Brain microvascular endothelial cell (primary cell): ENCODE results near the gene F10.

Source experiments
- DNase-seq: peaks from one replicate; pipeline ENCODE4 v3.0.0-alpha.2; 2020
- H3K27ac ChIP-seq: fragments of 250-450 bp; sonication (Bioruptor Pico); 2 replicates; pipeline ENCODE4 v1.5.1; 2020; ENCODE audit warnings: mild to moderate bottlenecking, moderate library complexity
- H3K27me3 ChIP-seq: fragments of 250-450 bp; sonication (Bioruptor Pico); replicated peaks from 2 replicates; pipeline ENCODE4 v1.5.1; 2020; ENCODE audit warnings: mild to moderate bottlenecking
- H3K36me3 ChIP-seq: fragments of 250-450 bp; sonication (Bioruptor Pico); replicated peaks from 2 replicates; pipeline ENCODE4 v1.5.1; 2020; ENCODE audit warnings: mild to moderate bottlenecking
- H3K4me3 ChIP-seq: 2 replicates; pipeline ENCODE4 v1.5.1; 2011; ENCODE audit warnings: low read depth, mild to moderate bottlenecking, control low read depth, low read length, moderate library complexity
- CTCF ChIP-seq: IDR thresholded peaks from 2 replicates; pipeline ENCODE4 v1.5.1; 2011; ENCODE audit warnings: low read depth, mild to moderate bottlenecking, moderate library complexity, low read length, control low read depth, inconsistent platforms; ENCODE audit errors: missing control alignments
- in situ Hi-C: cut with HindIII; loops from 2 replicates; pipeline ENCODE4 v1.10.0; 2017; ENCODE audit warnings: low sequenced_read_pairs, low pct_ligation_motif_present

Gene F10

GRCh38 chr13:113142876-113143275 is 20.3 kb downstream of the F10 start:
- TF ChIP-seq CTCF = no peak
- no peak overlapping the region for H3K27ac ChIP-seq
- DNase-seq = no peak

GRCh38 chr13:113143466-113144254 is 21.1 kb downstream of the F10 start:
- no peak overlapping the region for H3K27ac ChIP-seq
- no peak for DNase-seq
- in situ Hi-C loops = no loop called here
- H3K4me3 ChIP-seq = no peak overlapping the region
- TF ChIP-seq CTCF = no peak
- H3K36me3 ChIP-seq = no peaks in the 10 kb centered on the region
- H3K27me3 ChIP-seq = peaks cover 4% of the 10 kb centered on the region

More at GRCh38 chr13:113142876-113143275, 20.3 kb downstream of the F10 start:
- in situ Hi-C loops = no loop called here
- Histone ChIP-seq H3K36me3 (no peaks in the 10 kb centered on the region), H3K4me3 (no peak overlapping the region), H3K27me3 (peaks cover 4% of the 10 kb centered on the region)

GRCh38 chr13:113144255-113144629 is 21.6 kb downstream of the F10 start:
- in situ Hi-C loops = no loop called here
- peaks cover 4% of the 10 kb centered on the region for H3K27me3 ChIP-seq
- no peak for TF ChIP-seq CTCF
- H3K27ac ChIP-seq = no peak overlapping the region
- no peaks in the 10 kb centered on the region for H3K36me3 ChIP-seq
- no peak overlapping the region for H3K4me3 ChIP-seq
- DNase-seq = no peak

GRCh38 chr13:113145496-113145895 is 22.9 kb downstream of the F10 start:
- in situ Hi-C loops = no loop called here
- no peak for DNase-seq
- Histone ChIP-seq H3K36me3 (no peaks in the 10 kb centered on the region), H3K27ac (no peak overlapping the region), H3K27me3 (peaks cover 4% of the 10 kb centered on the region), H3K4me3 (no peak overlapping the region)
- TF ChIP-seq CTCF = no peak

- H3K4me3 ChIP-seq = no peak overlapping the region
- TF ChIP-seq CTCF = no peak
- no peaks in the 10 kb centered on the region for H3K36me3 ChIP-seq
- in situ Hi-C loops = no loop called here
- no peak for DNase-seq
- no peak overlapping the region for H3K27ac ChIP-seq
- H3K27me3 ChIP-seq = peaks cover 4% of the 10 kb centered on the region
Observed at GRCh38 chr13:113145911-113146598, 23.5 kb downstream of the F10 start.
